PC-9 (cell line): Measurements from ENCODE around the gene PER1. TPM values are rescaled to one million over a fixed set of nuclear protein-coding genes. Genes with fewer than 3 reads are reported as not detected.

Experiments used
- BruUV-seq: library from RNA; stranded (reverse); fragments of 400-500 nt; replicated peaks from 2 replicates; lab custom pipeline; 2021; lab: Mats Ljungman, UMichigan
- CTCF ChIA-PET: fragments of 300-600 bp; sonication (Branson Sonifier 250); formaldehyde crosslinking; loops from one replicate; lab custom pipeline; 2022; ENCODE audit warnings: antibody characterized with exemption; lab: Charles Lee
- POLR2A ChIA-PET: fragments of 300-600 bp; sonication (Branson Sonifier 250); formaldehyde crosslinking; loops from one replicate; lab custom pipeline; 2022; ENCODE audit warnings: antibody characterized with exemption; ENCODE audit not compliant: unreplicated experiment; lab: Charles Lee
- DNase-seq, 2 experiments: peaks; one replicate each; pipeline versions ENCODE4 v3.0.0 to v3.0.0-alpha.2; 2015 to 2022; ENCODE audit warnings: mixed read lengths in 1 of 2
- H2AFZ ChIP-seq: fragments of 200-600 bp; sonication (generic); 2 replicates; pipeline ENCODE4 v1.8.1; 2017; ENCODE audit warnings: antibody characterized with exemption
- H3F3A ChIP-seq: fragments of 200-600 bp; sonication (generic); 2 replicates; pipeline ENCODE4 v1.8.1; 2017; ENCODE audit warnings: antibody characterized with exemption, mild to moderate bottlenecking, low read depth; ENCODE audit not compliant: insufficient read depth
- H3K27ac ChIP-seq: fragments of 200-600 bp; sonication (generic); 2 replicates; pipeline ENCODE4 v1.6.1; 2016; ENCODE audit warnings: mixed run types
- H3K27me3 ChIP-seq: fragments of 200-600 bp; sonication (generic); 2 replicates; pipeline ENCODE4 v1.6.1; 2016; ENCODE audit warnings: low read depth, mixed run types; ENCODE audit not compliant: insufficient read depth
- H3K36me3 ChIP-seq: fragments of 200-600 bp; sonication (generic); 2 replicates; pipeline ENCODE4 v1.6.1; 2016; ENCODE audit warnings: low read depth, mixed run types
- H3K4me1 ChIP-seq: fragments of 200-600 bp; sonication (generic); replicated peaks from 2 replicates; pipeline ENCODE4 v1.6.1; 2016; ENCODE audit warnings: mixed run types; ENCODE audit not compliant: insufficient read depth
- H3K4me2 ChIP-seq: fragments of 200-600 bp; sonication (generic); 2 replicates; pipeline ENCODE4 v1.6.1; 2017; ENCODE audit warnings: mixed run types
- H3K4me3 ChIP-seq: fragments of 200-600 bp; sonication (generic); 2 replicates; pipeline ENCODE4 v1.6.1; 2016; ENCODE audit warnings: mixed run types
- H3K79me2 ChIP-seq: fragments of 200-600 bp; sonication (generic); 2 replicates; pipeline ENCODE4 v1.6.1; 2017; ENCODE audit warnings: low read depth, mixed run types
- H3K9me2 ChIP-seq: fragments of 200-600 bp; sonication (generic); 2 replicates; pipeline ENCODE4 v1.8.1; 2017; ENCODE audit warnings: mild to moderate bottlenecking; ENCODE audit not compliant: insufficient read depth
- H3K9me3 ChIP-seq: fragments of 200-600 bp; sonication (generic); 2 replicates; pipeline ENCODE4 v1.8.1; 2016; ENCODE audit warnings: low read depth; ENCODE audit not compliant: insufficient read depth
- H4K20me1 ChIP-seq: fragments of 200-600 bp; sonication (generic); 2 replicates; pipeline ENCODE4 v1.8.1; 2017; ENCODE audit not compliant: insufficient read depth
- CTCF ChIP-seq: fragments of 200-600 bp; sonication (generic); conservative IDR thresholded peaks from 2 replicates; pipeline ENCODE4 v1.6.1; 2017; ENCODE audit warnings: mixed run types, antibody characterized with exemption, mild to moderate bottlenecking, moderate library complexity
- EZH2 ChIP-seq: fragments of 200-600 bp; sonication (generic); IDR thresholded peaks from 2 replicates; pipeline ENCODE4 v1.8.0; 2017; ENCODE audit warnings: antibody characterized with exemption, low read depth
- intact Hi-C: fragments of 100-400 bp; cut with micrococcal nuclease; formaldehyde crosslinking; loops from one replicate; pipeline ENCODE4 v1.10.0; 2022; ENCODE audit not compliant: unreplicated experiment
- total RNA-seq: library from RNA; stranded (reverse); gene quantifications from 2 replicates; pipeline ENCODE4 v1.2.3, GENCODE V29; 2021

PER1 gene
- total RNA-seq, 1 experiment from 2014 or later, result 60.2 TPM

GRCh38 chr17:8150194-8151119, 1.7 kb downstream of the PER1 start:
- TF ChIP-seq CTCF, result no peak
- no peak for TF ChIP-seq EZH2
- Histone ChIP-seq H3F3A (peaks cover 15% of the 10 kb centered on the region; the same call in 1 of the 2 replicates), H3K9me2 (no peaks in the 10 kb centered on the region), H3K4me2 (peak overlapping the region; percentile 85), H3K4me1 (peaks cover 22% of the 10 kb centered on the region), H2AFZ (no peak overlapping the region), H3K27ac (no peak overlapping the region), H3K36me3 (no peaks in the 10 kb centered on the region), H3K4me3 (no peak overlapping the region; the same call in 1 of the 2 replicates), H4K20me1 (no peaks in the 10 kb centered on the region; the same call in 1 of the 2 replicates), H3K27me3 (no peaks in the 10 kb centered on the region), H3K9me3 (no peaks in the 10 kb centered on the region), H3K79me2 (0 out of 2 replicates have a peak, but pooled peaks cover 6% of the 10 kb centered on the region)
- no TSS peak for BruUV-seq
- intact Hi-C loops, result no loop called here
- ChIA-PET POLR2A (interaction anchor here (0.6 to 0.7 kb wide), 2 partner anchors 73 to 220 kb away, joined by 5 read pairs; no protein-coding TSS in a partner anchor), CTCF (interaction anchor here (0.6 kb wide), 1 partner anchor 666 kb away, joined by 4 read pairs; the partner anchor contains the start of gene POLR2A)
- DNase-seq, result no peak

DNA sequence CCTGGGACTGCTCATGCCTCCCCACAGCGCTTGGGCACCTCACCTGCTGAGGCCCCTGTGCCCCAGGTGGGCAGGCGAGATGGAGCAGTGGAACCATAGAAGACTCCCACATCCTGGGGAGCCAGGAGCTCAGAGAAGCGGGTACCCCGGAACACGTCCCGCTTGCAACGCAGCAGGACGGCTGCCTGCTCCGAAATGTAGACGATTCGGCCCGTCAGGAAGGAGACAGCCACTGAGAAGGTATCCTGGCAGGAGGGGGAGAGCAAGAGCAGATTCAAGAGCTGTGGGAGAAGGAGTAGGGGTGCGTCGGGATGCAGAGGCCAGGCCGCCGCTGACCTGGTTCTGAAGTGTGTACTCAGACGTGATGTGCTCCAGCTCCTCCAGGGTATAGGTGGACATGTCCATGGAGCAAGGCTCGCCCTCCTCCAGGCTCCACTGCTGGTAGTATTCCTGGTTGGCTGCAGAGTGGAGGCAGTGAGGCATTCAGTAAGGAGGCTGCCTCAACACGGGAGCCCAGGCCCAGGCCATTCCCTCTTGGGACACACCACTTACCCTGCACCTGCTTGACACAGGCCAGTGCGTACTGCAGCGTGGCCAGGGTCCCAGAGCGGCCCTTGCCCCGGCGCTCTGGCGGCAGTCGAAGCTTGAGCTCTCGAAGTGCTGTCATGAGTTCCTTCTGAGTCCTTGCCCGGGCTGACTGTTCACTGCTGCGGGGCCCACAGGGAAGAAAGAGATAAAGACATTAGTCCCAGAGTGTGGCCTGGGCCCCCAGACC, 2.6 kb downstream of the PER1 start:
- H3F3A ChIP-seq, result peaks cover 10% of the 10 kb centered on the region; the same call in 1 of the 2 replicates
- no TSS peak for BruUV-seq
- POLR2A ChIA-PET, result no interaction called here
- intact Hi-C loops, result no loop called here
- no peaks in the 10 kb centered on the region for H3K79me2 ChIP-seq
- H3K36me3 ChIP-seq, result no peaks in the 10 kb centered on the region
- no peaks in the 10 kb centered on the region for H3K9me2 ChIP-seq
- no peak overlapping the region for H2AFZ ChIP-seq
- no peak overlapping the region for H3K4me3 ChIP-seq
- TF ChIP-seq CTCF, result no peak
- no peak for TF ChIP-seq EZH2
- no peak overlapping the region for H3K4me2 ChIP-seq
- no peaks in the 10 kb centered on the region for H3K9me3 ChIP-seq
- no peak overlapping the region for H3K27ac ChIP-seq
- CTCF ChIA-PET, result no interaction called here
- peaks cover 13% of the 10 kb centered on the region for H3K4me1 ChIP-seq
- no peak for DNase-seq
- H3K27me3 ChIP-seq, result no peaks in the 10 kb centered on the region
- H4K20me1 ChIP-seq, result no peaks in the 10 kb centered on the region; the same call in 1 of the 2 replicates

GRCh38 chr17:8148560-8148959, 3.6 kb downstream of the PER1 start:
- ChIA-PET POLR2A (no interaction called here), CTCF (interaction anchor here (0.6 kb wide), 1 partner anchor 766 kb away, joined by 6 read pairs; no protein-coding TSS in a partner anchor)
- Histone ChIP-seq H3K36me3 (no peaks in the 10 kb centered on the region), H3K4me2 (no peak overlapping the region), H3K4me1 (peaks cover 6% of the 10 kb centered on the region), H3F3A (peaks cover 5% of the 10 kb centered on the region; the same call in 1 of the 2 replicates), H4K20me1 (no peaks in the 10 kb centered on the region; the same call in 1 of the 2 replicates), H3K9me3 (no peaks in the 10 kb centered on the region), H3K27ac (no peak overlapping the region), H3K79me2 (no peaks in the 10 kb centered on the region), H3K9me2 (no peaks in the 10 kb centered on the region), H3K27me3 (no peaks in the 10 kb centered on the region), H2AFZ (no peak overlapping the region), H3K4me3 (no peak overlapping the region)
- no peak for DNase-seq
- BruUV-seq, result no TSS peak
- TF ChIP-seq CTCF (no peak), EZH2 (no peak)
- intact Hi-C loops, result no loop called here
